GM19372 (cell line): ENCODE data around the gene CEP131.
"Not testable (repeated sequence)": the region's sequence is repeated elsewhere in the genome, so short reads cannot be mapped to it uniquely, and the experiment has no call there.

Experiments used
- ATAC-seq: cut with Tn5 transposase; IDR thresholded peaks from one replicate; pipeline ENCODE4 v1.9.1; 2021; ENCODE audit warnings: mild to moderate bottlenecking, low read depth, moderate library complexity; ENCODE audit not compliant: unreplicated experiment

Gene CEP131

GRCh38 chr17:81157848-81158687, 64.7 kb downstream of the CEP131 start:
- ATAC-seq, result no peak

- no peak for ATAC-seq
These were observed 65.6 kb downstream of the CEP131 start for GRCh38 chr17:81156866-81157805.

GRCh38 chr17:81154961-81155360, 67.8 kb downstream of the CEP131 start:
- no peak for ATAC-seq

GRCh38 chr17:81154016-81154415, 68.7 kb downstream of the CEP131 start:
- not testable (repeated sequence) for ATAC-seq

- ATAC-seq, result no peak
These were observed 69.4 kb downstream of the CEP131 start for GRCh38 chr17:81153340-81153803.

- ATAC-seq, result no peak
These were observed 70.4 kb downstream of the CEP131 start for GRCh38 chr17:81152288-81152828.

- no peak for ATAC-seq
These were observed 71.5 kb downstream of the CEP131 start for GRCh38 chr17:81151278-81151677.

GRCh38 chr17:81150377-81151077, 72.2 kb downstream of the CEP131 start:
- ATAC-seq, result no peak

GRCh38 chr17:81148986-81149533, 73.7 kb downstream of the CEP131 start:
- no peak for ATAC-seq

GRCh38 chr17:81148571-81148970, 74.2 kb downstream of the CEP131 start:
- ATAC-seq, result no peak

GRCh38 chr17:81147701-81148100, 75.1 kb downstream of the CEP131 start:
- no peak for ATAC-seq

GRCh38 chr17:81146208-81146607, 76.6 kb downstream of the CEP131 start:
- not testable (repeated sequence) for ATAC-seq

GRCh38 chr17:81144423-81144781, 78.4 kb downstream of the CEP131 start:
- no peak for ATAC-seq

GRCh38 chr17:81143717-81144422, 78.9 kb downstream of the CEP131 start:
- ATAC-seq, result no peak

GRCh38 chr17:81143200-81143527, 79.6 kb downstream of the CEP131 start:
- no peak for ATAC-seq

- ATAC-seq, result no peak
These were observed 80.2 kb downstream of the CEP131 start for GRCh38 chr17:81142301-81143199.

GRCh38 chr17:81140695-81141094, 82.1 kb downstream of the CEP131 start:
- no peak for ATAC-seq

- ATAC-seq, result no peak
These were observed 82.7 kb downstream of the CEP131 start for GRCh38 chr17:81140018-81140417.
